ENCODE results near the gene MTCL1.

DNA sequence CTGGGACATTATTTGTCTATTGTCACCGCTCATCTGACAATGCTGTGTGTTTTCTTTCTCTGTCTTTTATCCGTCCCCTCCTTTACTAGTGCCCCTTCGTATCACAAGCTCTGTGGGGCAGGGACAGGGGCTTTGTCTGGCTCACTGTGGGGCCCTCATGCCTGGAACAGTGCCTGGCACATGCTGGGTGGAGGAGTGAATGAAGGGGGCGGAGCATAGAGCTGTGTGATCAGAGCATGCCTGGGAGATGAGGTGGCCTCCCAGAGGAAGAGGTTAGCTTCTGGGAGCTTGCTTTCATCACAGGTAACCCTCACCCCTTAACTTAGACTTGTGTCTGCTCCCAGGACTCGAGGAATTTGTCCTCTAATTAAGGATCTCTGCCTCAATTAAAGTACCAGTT is 16.4 kb downstream of the MTCL1 start:
- TF ChIP-seq, protein P1, sequence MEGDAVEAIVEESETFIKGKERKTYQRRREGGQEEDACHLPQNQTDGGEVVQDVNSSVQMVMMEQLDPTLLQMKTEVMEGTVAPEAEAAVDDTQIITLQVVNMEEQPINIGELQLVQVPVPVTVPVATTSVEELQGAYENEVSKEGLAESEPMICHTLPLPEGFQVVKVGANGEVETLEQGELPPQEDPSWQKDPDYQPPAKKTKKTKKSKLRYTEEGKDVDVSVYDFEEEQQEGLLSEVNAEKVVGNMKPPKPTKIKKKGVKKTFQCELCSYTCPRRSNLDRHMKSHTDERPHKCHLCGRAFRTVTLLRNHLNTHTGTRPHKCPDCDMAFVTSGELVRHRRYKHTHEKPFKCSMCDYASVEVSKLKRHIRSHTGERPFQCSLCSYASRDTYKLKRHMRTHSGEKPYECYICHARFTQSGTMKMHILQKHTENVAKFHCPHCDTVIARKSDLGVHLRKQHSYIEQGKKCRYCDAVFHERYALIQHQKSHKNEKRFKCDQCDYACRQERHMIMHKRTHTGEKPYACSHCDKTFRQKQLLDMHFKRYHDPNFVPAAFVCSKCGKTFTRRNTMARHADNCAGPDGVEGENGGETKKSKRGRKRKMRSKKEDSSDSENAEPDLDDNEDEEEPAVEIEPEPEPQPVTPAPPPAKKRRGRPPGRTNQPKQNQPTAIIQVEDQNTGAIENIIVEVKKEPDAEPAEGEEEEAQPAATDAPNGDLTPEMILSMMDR (conservative IDR thresholded peaks at IDR 0.05 in 1 of 2, IDR thresholded peaks at IDR 0.05 in 1 of 2; ENCODE audit: low read depth in 1 of 2, low read length in 2 of 2), result no peak
- TF ChIP-seq EZH2 (IDR thresholded peaks at IDR 0.05; ENCODE audit: low read length, missing control alignments), result no peak
